HL-60 (cell line): ENCODE results near the gene RCAN1.
A peak's percentile ranks its signal among the peaks of the same experiment; 100 is the strongest.

ENCODE experiments used
- DNase-seq, 2 experiments: peaks; one replicate each; pipeline ENCODE4 v3.0.0-alpha.2; 2010 to 2020; ENCODE audit warnings: low read depth in 1 of 2, low spot score in 1 of 2
- H3K27ac ChIP-seq: fragments of 250-450 bp; sonication (Bioruptor Pico); replicated peaks from 2 replicates; pipeline ENCODE4 v1.5.1; 2020; ENCODE audit warnings: mild to moderate bottlenecking, moderate library complexity
- H3K27me3 ChIP-seq: fragments of 250-450 bp; sonication (Bioruptor Pico); 2 replicates; pipeline ENCODE4 v1.5.1; 2021; ENCODE audit warnings: mild to moderate bottlenecking, moderate library complexity; ENCODE audit not compliant: insufficient read depth, poor library complexity, severe bottlenecking
- H3K4me3 ChIP-seq: replicated peaks from 2 replicates; pipeline ENCODE4 v1.5.1; 2011; ENCODE audit warnings: mild to moderate bottlenecking, control low read depth, low read length; ENCODE audit not compliant: insufficient read depth
- CTCF ChIP-seq: IDR thresholded peaks from one replicate; pipeline ENCODE4 v1.5.1; 2011; ENCODE audit warnings: low read length, control low read depth, inconsistent platforms; ENCODE audit not compliant: insufficient read depth
- GABPA ChIP-seq: IDR thresholded peaks from 2 replicates; pipeline ENCODE4 v1.6.1; 2012; ENCODE audit warnings: low read depth
- POLR2AphosphoS5 ChIP-seq: IDR thresholded peaks from 2 replicates; pipeline ENCODE4 v1.6.1; 2012; ENCODE audit warnings: low read depth
- SPI1 ChIP-seq: IDR thresholded peaks from 2 replicates; pipeline ENCODE4 v1.6.1; 2012; ENCODE audit warnings: low read depth, mild to moderate bottlenecking, borderline replicate concordance
- TF ChIP-seq, protein P1 (sequence below): IDR thresholded peaks from 2 replicates; pipeline ENCODE4 v1.6.1; 2012; ENCODE audit warnings: low read depth; ENCODE audit not compliant: insufficient replicate concordance

RCAN1 gene

GRCh38 chr21:34519016-34519415, 95.9 kb downstream of the RCAN1 start:
- H3K27ac ChIP-seq = peak overlapping the region; percentile 77; the same call in 1 of the 2 replicates
- no peak for DNase-seq
- no peak overlapping the region for H3K4me3 ChIP-seq
- H3K27me3 ChIP-seq = no peaks in the 10 kb centered on the region
- TF ChIP-seq, protein P1, sequence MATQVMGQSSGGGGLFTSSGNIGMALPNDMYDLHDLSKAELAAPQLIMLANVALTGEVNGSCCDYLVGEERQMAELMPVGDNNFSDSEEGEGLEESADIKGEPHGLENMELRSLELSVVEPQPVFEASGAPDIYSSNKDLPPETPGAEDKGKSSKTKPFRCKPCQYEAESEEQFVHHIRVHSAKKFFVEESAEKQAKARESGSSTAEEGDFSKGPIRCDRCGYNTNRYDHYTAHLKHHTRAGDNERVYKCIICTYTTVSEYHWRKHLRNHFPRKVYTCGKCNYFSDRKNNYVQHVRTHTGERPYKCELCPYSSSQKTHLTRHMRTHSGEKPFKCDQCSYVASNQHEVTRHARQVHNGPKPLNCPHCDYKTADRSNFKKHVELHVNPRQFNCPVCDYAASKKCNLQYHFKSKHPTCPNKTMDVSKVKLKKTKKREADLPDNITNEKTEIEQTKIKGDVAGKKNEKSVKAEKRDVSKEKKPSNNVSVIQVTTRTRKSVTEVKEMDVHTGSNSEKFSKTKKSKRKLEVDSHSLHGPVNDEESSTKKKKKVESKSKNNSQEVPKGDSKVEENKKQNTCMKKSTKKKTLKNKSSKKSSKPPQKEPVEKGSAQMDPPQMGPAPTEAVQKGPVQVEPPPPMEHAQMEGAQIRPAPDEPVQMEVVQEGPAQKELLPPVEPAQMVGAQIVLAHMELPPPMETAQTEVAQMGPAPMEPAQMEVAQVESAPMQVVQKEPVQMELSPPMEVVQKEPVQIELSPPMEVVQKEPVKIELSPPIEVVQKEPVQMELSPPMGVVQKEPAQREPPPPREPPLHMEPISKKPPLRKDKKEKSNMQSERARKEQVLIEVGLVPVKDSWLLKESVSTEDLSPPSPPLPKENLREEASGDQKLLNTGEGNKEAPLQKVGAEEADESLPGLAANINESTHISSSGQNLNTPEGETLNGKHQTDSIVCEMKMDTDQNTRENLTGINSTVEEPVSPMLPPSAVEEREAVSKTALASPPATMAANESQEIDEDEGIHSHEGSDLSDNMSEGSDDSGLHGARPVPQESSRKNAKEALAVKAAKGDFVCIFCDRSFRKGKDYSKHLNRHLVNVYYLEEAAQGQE = no peak

- Histone ChIP-seq H3K27me3 (no peaks in the 10 kb centered on the region), H3K27ac (peak overlapping the region; percentile 77), H3K4me3 (no peak overlapping the region)
- DNase-seq = no peak
- no peak for TF ChIP-seq CTCF
- TF ChIP-seq, protein P1 = no peak
- TF ChIP-seq SPI1 = no peak
Observed at GRCh38 chr21:34518301-34518700, 96.6 kb downstream of the RCAN1 start.

- Histone ChIP-seq H3K27me3 (no peaks in the 10 kb centered on the region), H3K27ac (peak overlapping the region; percentile 77), H3K4me3 (no peak overlapping the region)
- TF ChIP-seq, protein P1 = no peak
- peak; percentile 57 for TF ChIP-seq CTCF
- TF ChIP-seq SPI1 = peak; percentile 59; the same call in 1 of the 2 replicates
- peak; percentile 47; the same call in 1 of the 2 replicates for TF ChIP-seq GABPA
- 0 out of 2 replicates have a peak, but pooled peaks have one; percentile 34 for TF ChIP-seq POLR2AphosphoS5
- DNase-seq = peak; percentile 45 to 92
Observed at GRCh38 chr21:34517491-34518245, 97.2 kb downstream of the RCAN1 start.
